GM12865 (cell line): Measurements from ENCODE around the gene R3HDM1.
A peak's percentile ranks its signal among the peaks of the same experiment; 100 is the strongest.

ENCODE experiments used
- DNase-seq: peaks from one replicate; pipeline ENCODE4 v3.0.0; 2010; ENCODE audit warnings: low read depth
- H3K4me3 ChIP-seq: 2 replicates; pipeline ENCODE4 v1.5.1; 2011; ENCODE audit warnings: mild to moderate bottlenecking, low read depth, low read length, control low read depth
- TF ChIP-seq, protein P1 (sequence below): IDR thresholded peaks from 2 replicates; pipeline ENCODE4 v1.5.1; 2011; ENCODE audit warnings: low read length, control low read depth, low read depth, inconsistent platforms; ENCODE audit not compliant: insufficient read depth; ENCODE audit errors: missing control alignments

The R3HDM1 gene

DNA sequence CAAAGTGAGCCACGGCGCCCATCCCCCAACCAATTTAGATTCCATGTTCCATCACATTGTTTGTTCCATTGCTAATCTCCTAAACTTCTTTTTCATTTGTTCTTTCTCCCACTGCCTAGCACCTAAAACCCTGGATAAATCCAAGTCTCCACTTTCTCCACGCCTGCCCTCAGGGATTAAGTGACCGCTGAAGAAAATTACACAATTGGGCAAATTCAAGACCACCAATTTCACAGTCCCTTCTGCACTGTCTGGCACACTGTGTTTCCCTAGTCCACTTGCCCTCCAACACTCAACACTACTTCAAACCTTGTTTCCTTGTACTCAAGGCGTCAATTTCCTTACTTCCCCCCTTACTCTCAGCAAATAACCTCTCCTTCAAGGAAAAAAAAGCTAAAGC is 205.3 kb downstream of the R3HDM1 start:
- no peak for DNase-seq
- TF ChIP-seq, protein P1, sequence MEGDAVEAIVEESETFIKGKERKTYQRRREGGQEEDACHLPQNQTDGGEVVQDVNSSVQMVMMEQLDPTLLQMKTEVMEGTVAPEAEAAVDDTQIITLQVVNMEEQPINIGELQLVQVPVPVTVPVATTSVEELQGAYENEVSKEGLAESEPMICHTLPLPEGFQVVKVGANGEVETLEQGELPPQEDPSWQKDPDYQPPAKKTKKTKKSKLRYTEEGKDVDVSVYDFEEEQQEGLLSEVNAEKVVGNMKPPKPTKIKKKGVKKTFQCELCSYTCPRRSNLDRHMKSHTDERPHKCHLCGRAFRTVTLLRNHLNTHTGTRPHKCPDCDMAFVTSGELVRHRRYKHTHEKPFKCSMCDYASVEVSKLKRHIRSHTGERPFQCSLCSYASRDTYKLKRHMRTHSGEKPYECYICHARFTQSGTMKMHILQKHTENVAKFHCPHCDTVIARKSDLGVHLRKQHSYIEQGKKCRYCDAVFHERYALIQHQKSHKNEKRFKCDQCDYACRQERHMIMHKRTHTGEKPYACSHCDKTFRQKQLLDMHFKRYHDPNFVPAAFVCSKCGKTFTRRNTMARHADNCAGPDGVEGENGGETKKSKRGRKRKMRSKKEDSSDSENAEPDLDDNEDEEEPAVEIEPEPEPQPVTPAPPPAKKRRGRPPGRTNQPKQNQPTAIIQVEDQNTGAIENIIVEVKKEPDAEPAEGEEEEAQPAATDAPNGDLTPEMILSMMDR, result no peak
- H3K4me3 ChIP-seq, result no peak overlapping the region

DNA sequence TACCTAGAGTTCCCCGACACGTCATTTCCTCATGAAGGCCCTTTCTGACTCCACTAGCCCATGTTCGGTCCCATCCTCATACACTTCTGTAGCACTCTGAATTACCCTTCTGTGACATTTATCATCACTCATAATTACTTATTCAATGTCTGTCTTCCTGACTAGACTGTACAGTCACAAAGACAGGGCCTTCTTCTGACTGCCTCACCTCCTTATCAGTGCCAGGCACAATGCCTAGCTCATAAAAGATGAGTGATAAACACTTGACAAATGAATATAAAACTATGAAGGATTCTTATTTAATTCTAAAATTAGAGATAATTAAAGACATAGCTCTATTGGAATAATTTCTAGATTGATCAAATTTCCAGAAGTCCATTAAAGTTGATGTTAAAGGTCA is 208.9 kb downstream of the R3HDM1 start:
- TF ChIP-seq, protein P1, result no peak
- no peak for DNase-seq
- no peak overlapping the region for H3K4me3 ChIP-seq

DNA sequence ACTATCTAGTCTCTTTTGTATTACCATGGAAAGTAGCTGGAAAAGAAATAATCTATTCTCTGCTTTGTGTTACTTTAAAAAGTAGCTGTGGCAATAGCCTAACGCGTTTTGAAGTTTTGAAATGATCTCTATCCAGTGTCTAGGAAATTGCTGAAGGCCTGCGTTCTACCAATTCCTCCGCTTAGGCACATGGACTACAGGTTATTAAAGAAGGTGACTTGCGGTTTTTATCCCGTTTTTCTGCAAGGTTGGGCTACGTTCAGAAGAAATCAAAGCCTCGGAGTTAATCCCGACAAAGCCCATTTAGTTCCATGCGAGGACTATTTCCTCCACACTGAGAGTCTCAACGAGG is 209.7 kb downstream of the R3HDM1 start:
- no peak overlapping the region for H3K4me3 ChIP-seq
- TF ChIP-seq, protein P1, result no peak
- no peak for DNase-seq

DNA sequence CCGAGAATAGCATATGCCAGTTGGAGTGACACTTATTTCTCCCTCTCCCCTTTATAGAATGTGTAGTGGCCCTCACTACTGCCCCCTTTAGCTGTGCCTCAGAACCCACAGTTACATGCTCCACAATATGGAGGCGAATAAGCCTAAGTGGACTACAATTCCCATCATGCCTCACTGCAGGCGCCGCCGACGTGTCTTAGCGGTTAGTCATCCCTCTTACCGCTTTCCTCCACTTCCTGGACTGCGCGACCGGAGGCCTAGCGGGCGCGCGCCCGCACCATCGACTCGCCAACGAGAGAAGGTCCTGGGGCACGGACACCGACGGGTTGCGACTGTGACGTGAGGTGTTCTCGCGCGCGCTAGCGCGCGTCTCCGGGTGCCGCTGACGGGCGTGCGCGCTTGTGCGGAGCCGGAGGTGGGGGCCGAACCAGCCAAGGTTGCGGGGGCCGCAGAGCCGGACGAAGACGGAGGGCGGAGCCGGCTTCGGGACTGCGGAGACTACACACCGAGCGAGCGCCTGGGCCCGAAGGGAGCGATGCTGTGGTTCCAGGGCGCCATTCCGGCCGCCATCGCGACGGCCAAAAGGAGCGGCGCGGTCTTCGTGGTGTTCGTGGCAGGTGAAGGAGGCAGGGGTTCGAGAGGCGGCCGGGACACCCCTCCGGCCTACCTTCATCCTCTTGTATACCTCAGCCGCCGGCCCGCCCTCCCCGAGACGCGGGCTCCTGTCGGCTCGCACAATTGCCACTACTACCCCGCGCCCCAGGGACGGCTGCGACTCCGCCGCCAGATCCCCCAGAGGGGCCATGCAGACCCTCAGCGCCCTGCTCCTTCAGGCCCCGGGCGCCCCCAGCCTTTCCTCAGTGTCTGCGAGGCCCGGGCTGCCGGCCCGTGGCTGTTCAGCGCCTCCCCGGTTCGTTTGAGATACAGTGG is 210.4 kb downstream of the R3HDM1 start, which contains the start of gene UBXN4:
UBXN4 (plus strand) TSS at position 461 of the 930 bp plus-strand sequence; CDS start at position 536, 75 bp downstream.
- peak; percentile 99 for DNase-seq
- TF ChIP-seq, protein P1, result peak; percentile 54
- H3K4me3 ChIP-seq, result peak within 1 kb of the TSS; percentile 87

DNA sequence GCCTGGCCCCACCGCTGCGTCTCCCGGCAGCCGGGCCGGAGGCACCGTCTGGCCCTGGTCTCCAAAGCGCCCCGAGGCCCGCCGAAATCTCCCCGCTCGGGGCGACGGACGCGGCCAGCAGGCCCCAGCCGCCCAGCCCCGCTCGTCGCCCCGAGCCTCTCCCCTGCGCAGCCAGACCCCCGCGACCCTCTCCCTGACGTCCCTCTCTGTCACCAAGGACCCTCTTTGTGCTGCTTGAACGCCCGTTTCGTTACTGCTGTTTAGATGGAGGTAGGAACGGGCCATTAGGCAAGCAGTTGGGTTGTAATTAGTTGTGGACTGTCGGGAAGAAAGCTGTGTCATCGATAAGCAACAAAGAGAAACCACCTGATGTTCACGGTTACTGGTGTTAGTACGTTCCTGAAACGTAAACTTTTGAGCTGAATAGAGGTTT is 211.1 kb downstream of the R3HDM1 start:
- H3K4me3 ChIP-seq, result peak overlapping the region; percentile 87
- TF ChIP-seq, protein P1, result no peak
- peak; percentile 66 for DNase-seq

DNA sequence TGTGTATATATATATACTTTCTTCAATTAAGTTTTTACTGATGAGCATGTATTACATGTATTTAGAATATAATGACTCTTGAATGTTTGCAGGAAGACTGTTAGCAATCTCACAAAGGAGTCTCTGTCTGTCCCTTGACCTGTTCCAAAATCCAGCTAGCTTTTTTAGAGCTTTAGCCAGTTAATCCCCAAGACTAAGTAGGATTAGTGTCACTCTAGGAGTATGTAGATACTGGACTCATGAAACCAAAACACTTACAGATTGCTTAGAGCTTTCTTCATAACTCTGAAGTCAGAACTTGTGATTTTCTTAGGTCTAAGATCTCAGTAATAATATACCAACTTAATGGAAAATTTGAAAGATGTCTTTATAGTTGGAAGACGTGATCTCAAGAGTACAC is 212.6 kb downstream of the R3HDM1 start:
- TF ChIP-seq, protein P1, result no peak
- no peak for DNase-seq
- peak overlapping the region; percentile 87 for H3K4me3 ChIP-seq
